H1 (cell line): ENCODE results near the gene KTI12. TPM values are rescaled to one million over a fixed set of nuclear protein-coding genes. Genes with fewer than 3 reads are reported as not detected.

Experiments
- BCL11A ChIP-seq, 2 experiments: IDR thresholded peaks; one replicate each; pipeline ENCODE4 v1.6.1; 2011; ENCODE audit warnings: low read depth in 2 of 2, low read length in 2 of 2, mild to moderate bottlenecking in 2 of 2
- JUND ChIP-seq: IDR thresholded peaks from 2 replicates; pipeline ENCODE4 v1.6.1; 2011; ENCODE audit warnings: mild to moderate bottlenecking, improper control_type of control experiment, low read length
- MAFK ChIP-seq: IDR thresholded peaks from 2 replicates; pipeline ENCODE4 v1.6.1; 2012; ENCODE audit warnings: low read depth, mild to moderate bottlenecking, improper control_type of control experiment, low read length
- MAX ChIP-seq: IDR thresholded peaks from 2 replicates; pipeline ENCODE4 v1.6.1; 2012; ENCODE audit warnings: inconsistent platforms
- PHF8 ChIP-seq: fragments of 200-600 bp; sonication (generic); conservative IDR thresholded peaks from 2 replicates; pipeline ENCODE4 v1.7.1; 2012; ENCODE audit warnings: low read depth, mild to moderate bottlenecking, inconsistent platforms, low read length, moderate library complexity
- SIX5 ChIP-seq: IDR thresholded peaks from 2 replicates; pipeline ENCODE4 v1.6.1; 2011; ENCODE audit warnings: mild to moderate bottlenecking, low read depth, low read length
- polyA plus RNA-seq, 7 experiments: library from polyadenylated mRNA; depleted of rRNA in 3 of 7; stranded (reverse) in 5 of 7; unstranded in 2 of 7; fragments of >200 nt in 5 of 7; fragments of 200-250 nt in 2 of 7; gene quantifications; 1 replicate in 5 of 7; 2 replicates in 1 of 7; 4 replicates in 1 of 7; pipeline versions ENCODE4 v1.2.1 to v1.2.3, GENCODE V29; 2011 to 2013; ENCODE audit warnings: missing spikeins in 2 of 7, mixed read lengths in 2 of 7
- total RNA-seq: library from RNA; stranded (reverse); fragmentation: NEBNext Ultra II Directional; extraction: Animal tissue kit (Norgen Biotek cat#: 25700); gene quantifications from 2 replicates; pipeline ENCODE4 v1.2.1, GENCODE V29; 2021
- TF ChIP-seq, protein P1 (sequence below): fragments of 300-600 bp; sonication (generic); IDR thresholded peaks from 2 replicates; pipeline ENCODE4 v1.7.1; 2012; ENCODE audit warnings: low read length, moderate library complexity, mild to moderate bottlenecking, inconsistent platforms; ENCODE audit not compliant: insufficient replicate concordance

KTI12 gene
- total and polyA plus RNA-seq, 2 of the 8 experiments (the other 6 are each of a cell fraction or from before 2014, with no cell fraction given) = 7.5 to 16.2 TPM

- TF ChIP-seq, protein P1, sequence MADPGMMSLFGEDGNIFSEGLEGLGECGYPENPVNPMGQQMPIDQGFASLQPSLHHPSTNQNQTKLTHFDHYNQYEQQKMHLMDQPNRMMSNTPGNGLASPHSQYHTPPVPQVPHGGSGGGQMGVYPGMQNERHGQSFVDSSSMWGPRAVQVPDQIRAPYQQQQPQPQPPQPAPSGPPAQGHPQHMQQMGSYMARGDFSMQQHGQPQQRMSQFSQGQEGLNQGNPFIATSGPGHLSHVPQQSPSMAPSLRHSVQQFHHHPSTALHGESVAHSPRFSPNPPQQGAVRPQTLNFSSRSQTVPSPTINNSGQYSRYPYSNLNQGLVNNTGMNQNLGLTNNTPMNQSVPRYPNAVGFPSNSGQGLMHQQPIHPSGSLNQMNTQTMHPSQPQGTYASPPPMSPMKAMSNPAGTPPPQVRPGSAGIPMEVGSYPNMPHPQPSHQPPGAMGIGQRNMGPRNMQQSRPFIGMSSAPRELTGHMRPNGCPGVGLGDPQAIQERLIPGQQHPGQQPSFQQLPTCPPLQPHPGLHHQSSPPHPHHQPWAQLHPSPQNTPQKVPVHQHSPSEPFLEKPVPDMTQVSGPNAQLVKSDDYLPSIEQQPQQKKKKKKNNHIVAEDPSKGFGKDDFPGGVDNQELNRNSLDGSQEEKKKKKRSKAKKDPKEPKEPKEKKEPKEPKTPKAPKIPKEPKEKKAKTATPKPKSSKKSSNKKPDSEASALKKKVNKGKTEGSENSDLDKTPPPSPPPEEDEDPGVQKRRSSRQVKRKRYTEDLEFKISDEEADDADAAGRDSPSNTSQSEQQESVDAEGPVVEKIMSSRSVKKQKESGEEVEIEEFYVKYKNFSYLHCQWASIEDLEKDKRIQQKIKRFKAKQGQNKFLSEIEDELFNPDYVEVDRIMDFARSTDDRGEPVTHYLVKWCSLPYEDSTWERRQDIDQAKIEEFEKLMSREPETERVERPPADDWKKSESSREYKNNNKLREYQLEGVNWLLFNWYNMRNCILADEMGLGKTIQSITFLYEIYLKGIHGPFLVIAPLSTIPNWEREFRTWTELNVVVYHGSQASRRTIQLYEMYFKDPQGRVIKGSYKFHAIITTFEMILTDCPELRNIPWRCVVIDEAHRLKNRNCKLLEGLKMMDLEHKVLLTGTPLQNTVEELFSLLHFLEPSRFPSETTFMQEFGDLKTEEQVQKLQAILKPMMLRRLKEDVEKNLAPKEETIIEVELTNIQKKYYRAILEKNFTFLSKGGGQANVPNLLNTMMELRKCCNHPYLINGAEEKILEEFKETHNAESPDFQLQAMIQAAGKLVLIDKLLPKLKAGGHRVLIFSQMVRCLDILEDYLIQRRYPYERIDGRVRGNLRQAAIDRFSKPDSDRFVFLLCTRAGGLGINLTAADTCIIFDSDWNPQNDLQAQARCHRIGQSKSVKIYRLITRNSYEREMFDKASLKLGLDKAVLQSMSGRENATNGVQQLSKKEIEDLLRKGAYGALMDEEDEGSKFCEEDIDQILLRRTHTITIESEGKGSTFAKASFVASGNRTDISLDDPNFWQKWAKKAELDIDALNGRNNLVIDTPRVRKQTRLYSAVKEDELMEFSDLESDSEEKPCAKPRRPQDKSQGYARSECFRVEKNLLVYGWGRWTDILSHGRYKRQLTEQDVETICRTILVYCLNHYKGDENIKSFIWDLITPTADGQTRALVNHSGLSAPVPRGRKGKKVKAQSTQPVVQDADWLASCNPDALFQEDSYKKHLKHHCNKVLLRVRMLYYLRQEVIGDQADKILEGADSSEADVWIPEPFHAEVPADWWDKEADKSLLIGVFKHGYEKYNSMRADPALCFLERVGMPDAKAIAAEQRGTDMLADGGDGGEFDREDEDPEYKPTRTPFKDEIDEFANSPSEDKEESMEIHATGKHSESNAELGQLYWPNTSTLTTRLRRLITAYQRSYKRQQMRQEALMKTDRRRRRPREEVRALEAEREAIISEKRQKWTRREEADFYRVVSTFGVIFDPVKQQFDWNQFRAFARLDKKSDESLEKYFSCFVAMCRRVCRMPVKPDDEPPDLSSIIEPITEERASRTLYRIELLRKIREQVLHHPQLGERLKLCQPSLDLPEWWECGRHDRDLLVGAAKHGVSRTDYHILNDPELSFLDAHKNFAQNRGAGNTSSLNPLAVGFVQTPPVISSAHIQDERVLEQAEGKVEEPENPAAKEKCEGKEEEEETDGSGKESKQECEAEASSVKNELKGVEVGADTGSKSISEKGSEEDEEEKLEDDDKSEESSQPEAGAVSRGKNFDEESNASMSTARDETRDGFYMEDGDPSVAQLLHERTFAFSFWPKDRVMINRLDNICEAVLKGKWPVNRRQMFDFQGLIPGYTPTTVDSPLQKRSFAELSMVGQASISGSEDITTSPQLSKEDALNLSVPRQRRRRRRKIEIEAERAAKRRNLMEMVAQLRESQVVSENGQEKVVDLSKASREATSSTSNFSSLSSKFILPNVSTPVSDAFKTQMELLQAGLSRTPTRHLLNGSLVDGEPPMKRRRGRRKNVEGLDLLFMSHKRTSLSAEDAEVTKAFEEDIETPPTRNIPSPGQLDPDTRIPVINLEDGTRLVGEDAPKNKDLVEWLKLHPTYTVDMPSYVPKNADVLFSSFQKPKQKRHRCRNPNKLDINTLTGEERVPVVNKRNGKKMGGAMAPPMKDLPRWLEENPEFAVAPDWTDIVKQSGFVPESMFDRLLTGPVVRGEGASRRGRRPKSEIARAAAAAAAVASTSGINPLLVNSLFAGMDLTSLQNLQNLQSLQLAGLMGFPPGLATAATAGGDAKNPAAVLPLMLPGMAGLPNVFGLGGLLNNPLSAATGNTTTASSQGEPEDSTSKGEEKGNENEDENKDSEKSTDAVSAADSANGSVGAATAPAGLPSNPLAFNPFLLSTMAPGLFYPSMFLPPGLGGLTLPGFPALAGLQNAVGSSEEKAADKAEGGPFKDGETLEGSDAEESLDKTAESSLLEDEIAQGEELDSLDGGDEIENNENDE = no peak
- no peak for TF ChIP-seq MAX
- TF ChIP-seq BCL11A (IDR thresholded peaks at IDR 0.05; ENCODE audit: low read depth in 2 of 2, low read length in 2 of 2) = no peak
- no peak for TF ChIP-seq SIX5
- no peak for TF ChIP-seq MAFK
- TF ChIP-seq PHF8 = no peak
- TF ChIP-seq JUND = no peak
Observed at GRCh38 chr1:52032785-52033131, 852 bp downstream of the KTI12 start (continued).
